CD8-positive, alpha-beta memory T cell (primary cell): ENCODE results near the gene KLK13. TPM values are rescaled to one million over a fixed set of nuclear protein-coding genes. Genes with fewer than 3 reads are reported as not detected.

Experiments used
- CTCF ChIA-PET: fragments of 350-600 bp; sonication (Branson Sonifier 250); formaldehyde crosslinking; loops from one replicate; lab custom pipeline; 2021; ENCODE audit warnings: antibody characterized with exemption; lab: Charles Lee
- POLR2A ChIA-PET: fragments of 350-600 bp; sonication (Branson Sonifier 250); formaldehyde crosslinking; loops from one replicate; lab custom pipeline; 2021; ENCODE audit warnings: antibody characterized with exemption; lab: Charles Lee
- DNase-seq, 5 donors: peaks; one replicate each; pipeline versions ENCODE4 v3.0.0 to v3.0.0-alpha.2; 2020 to 2022; ENCODE audit warnings: mixed read lengths in 1 of 5
- H3K27ac ChIP-seq: one replicate; pipeline ENCODE4 v1.7.0; 2013; ENCODE audit warnings: low read depth, mild to moderate bottlenecking, low read length, moderate library complexity
- H3K27me3 ChIP-seq: 2 replicates; pipeline ENCODE4 v1.7.0; 2013; ENCODE audit warnings: low read length, mild to moderate bottlenecking; ENCODE audit not compliant: insufficient read depth, poor library complexity, severe bottlenecking
- H3K36me3 ChIP-seq: 2 replicates; pipeline ENCODE4 v1.7.0; 2013; ENCODE audit warnings: mild to moderate bottlenecking, low read length, moderate library complexity; ENCODE audit not compliant: insufficient read depth
- H3K4me1 ChIP-seq: 2 replicates; pipeline ENCODE4 v1.7.0; 2013; ENCODE audit warnings: mild to moderate bottlenecking, low read length, moderate library complexity; ENCODE audit not compliant: insufficient read depth
- H3K4me3 ChIP-seq: 2 replicates; pipeline ENCODE4 v1.7.0; 2013; ENCODE audit warnings: mild to moderate bottlenecking, low read length
- H3K9me3 ChIP-seq: 2 replicates; pipeline ENCODE4 v1.7.0; 2013; ENCODE audit warnings: mild to moderate bottlenecking, low read length
- H3K27ac Mint-ChIP-seq, 8 donors: one replicate each; pipeline ENCODE4 v1.8.0; 2020 to 2021; ENCODE audit warnings: mixed read lengths in 8 of 8, mild to moderate bottlenecking in 6 of 8, inconsistent platforms in 3 of 8, moderate library complexity in 3 of 8
- H3K27me3 Mint-ChIP-seq, 2 donors: one replicate each; pipeline ENCODE4 v1.8.0; 2020 to 2021; ENCODE audit warnings: mixed read lengths in 2 of 2, mild to moderate bottlenecking in 1 of 2, moderate library complexity in 1 of 2
- H3K36me3 Mint-ChIP-seq, 3 donors: one replicate each; pipeline ENCODE4 v1.8.0; 2020 to 2021; ENCODE audit warnings: mixed read lengths in 3 of 3, inconsistent platforms in 1 of 3, mild to moderate bottlenecking in 1 of 3
- H3K4me1 Mint-ChIP-seq, 3 donors: one replicate each; pipeline ENCODE4 v1.8.0; 2020 to 2021; ENCODE audit warnings: mixed read lengths in 3 of 3, inconsistent platforms in 1 of 3, mild to moderate bottlenecking in 1 of 3
- H3K4me3 Mint-ChIP-seq, 7 donors: one replicate each; pipeline ENCODE4 v1.8.0; 2020 to 2021; ENCODE audit warnings: mixed read lengths in 7 of 7, mild to moderate bottlenecking in 6 of 7, moderate library complexity in 4 of 7, inconsistent platforms in 2 of 7
- H3K9me3 Mint-ChIP-seq, 5 donors: one replicate each; pipeline ENCODE4 v1.8.0; 2020 to 2022; ENCODE audit warnings: mixed read lengths in 5 of 5, mild to moderate bottlenecking in 3 of 5, moderate library complexity in 2 of 5, inconsistent platforms in 1 of 5
- polyA plus RNA-seq: library from polyadenylated mRNA; unstranded; fragments of 300-500 nt; fragmentation: Illumina TruSeq; gene quantifications from one replicate; pipeline ENCODE4 v1.2.3, GENCODE V29; 2021
- total RNA-seq, 2 experiments: library from RNA; stranded (reverse); gene quantifications; one replicate each; pipeline ENCODE4 v1.2.3, GENCODE V29; 2021

Gene KLK13
- total and polyA plus RNA-seq, 3 experiments from 2014 or later = not detected

GRCh38 chr19:51066393-51067186, 1.7 kb upstream of the KLK13 start:
- Histone ChIP-seq H3K36me3 (no peaks in the 10 kb centered on the region), H3K4me3 (no peak overlapping the region), H3K27ac (no peak overlapping the region), H3K4me1 (no peaks in the 10 kb centered on the region), H3K9me3 (no peaks in the 10 kb centered on the region), H3K27me3 (peaks cover 14% of the 10 kb centered on the region)
- CTCF ChIA-PET = no interaction called here
- Mint-ChIP-seq H3K27me3 (peaks cover 32 to 49% of the 10 kb centered on the region in 2 donors), H3K4me1 (peaks cover 0 to 3% (median 2%) of the 10 kb centered on the region in 3 donors), H3K9me3 (peaks cover 0 to 3% (median 0%) of the 10 kb centered on the region in 5 donors), H3K4me3 (peak overlapping the region in 1 of 7 donors; percentile 38), H3K36me3 (peaks cover 0 to 3% (median 0%) of the 10 kb centered on the region in 3 donors), H3K27ac (no peak overlapping the region)
- DNase-seq = no peak
- POLR2A ChIA-PET = no interaction called here

- H3K4me1 Mint-ChIP-seq = peaks cover 0 to 3% (median 2%) of the 10 kb centered on the region in 3 donors
- H3K27ac ChIP-seq = no peak overlapping the region
- peaks cover 14% of the 10 kb centered on the region for H3K27me3 ChIP-seq
- H3K4me1 ChIP-seq = no peaks in the 10 kb centered on the region
- H3K36me3 Mint-ChIP-seq = peaks cover 0 to 3% (median 0%) of the 10 kb centered on the region in 3 donors
- H3K27ac Mint-ChIP-seq = no peak overlapping the region
- no peaks in the 10 kb centered on the region for H3K9me3 ChIP-seq
- peak overlapping the region in 4 of 7 donors; percentile 37 to 79 (median 71) for H3K4me3 Mint-ChIP-seq
- H3K27me3 Mint-ChIP-seq = peaks cover 36 to 55% of the 10 kb centered on the region in 2 donors
- no peak for DNase-seq
- peaks cover 0 to 3% (median 0%) of the 10 kb centered on the region in 5 donors for H3K9me3 Mint-ChIP-seq
- ChIA-PET POLR2A (no interaction called here), CTCF (no interaction called here)
- H3K4me3 ChIP-seq = no peak overlapping the region
- no peaks in the 10 kb centered on the region for H3K36me3 ChIP-seq
Observed at GRCh38 chr19:51065221-51065960, 499 bp upstream of the KLK13 start.

GRCh38 chr19:51063664-51064063, 1.2 kb downstream of the KLK13 start:
- no peak for DNase-seq
- Histone ChIP-seq H3K36me3 (no peaks in the 10 kb centered on the region), H3K4me1 (no peaks in the 10 kb centered on the region), H3K27me3 (peaks cover 14% of the 10 kb centered on the region), H3K9me3 (no peaks in the 10 kb centered on the region), H3K4me3 (no peak overlapping the region), H3K27ac (no peak overlapping the region)
- Mint-ChIP-seq H3K4me3 (no peak overlapping the region), H3K27me3 (peaks cover 39 to 55% of the 10 kb centered on the region in 2 donors), H3K27ac (no peak overlapping the region), H3K9me3 (peaks cover 0 to 3% (median 0%) of the 10 kb centered on the region in 5 donors), H3K4me1 (peaks cover 0 to 3% (median 2%) of the 10 kb centered on the region in 3 donors), H3K36me3 (peaks cover 0 to 3% (median 0%) of the 10 kb centered on the region in 3 donors)
- ChIA-PET POLR2A (no interaction called here), CTCF (interaction anchor here (0.6 kb wide), 1 partner anchor 169 kb away, joined by 3 read pairs; no protein-coding TSS in a partner anchor)

GRCh38 chr19:51060973-51061372, 3.9 kb downstream of the KLK13 start:
- Histone ChIP-seq H3K27ac (no peak overlapping the region), H3K36me3 (no peaks in the 10 kb centered on the region), H3K4me3 (no peak overlapping the region), H3K4me1 (no peaks in the 10 kb centered on the region), H3K27me3 (peaks cover 9% of the 10 kb centered on the region), H3K9me3 (no peaks in the 10 kb centered on the region)
- H3K4me1 Mint-ChIP-seq = peaks cover 0 to 2% (median 2%) of the 10 kb centered on the region in 3 donors
- ChIA-PET CTCF (no interaction called here), POLR2A (no interaction called here)
- H3K4me3 Mint-ChIP-seq = no peak overlapping the region
- DNase-seq = no peak
- no peaks in the 10 kb centered on the region for H3K36me3 Mint-ChIP-seq
- no peaks in the 10 kb centered on the region for H3K9me3 Mint-ChIP-seq
- H3K27ac Mint-ChIP-seq = no peak overlapping the region
- H3K27me3 Mint-ChIP-seq = peaks cover 29 to 50% of the 10 kb centered on the region in 2 donors

- H3K27ac Mint-ChIP-seq = no peak overlapping the region
- peaks cover 2% of the 10 kb centered on the region for H3K27me3 ChIP-seq
- H3K27me3 Mint-ChIP-seq = peaks cover 29 to 51% of the 10 kb centered on the region in 2 donors
- POLR2A ChIA-PET = no interaction called here
- CTCF ChIA-PET = no interaction called here
- no peak overlapping the region for H3K4me3 ChIP-seq
- H3K36me3 ChIP-seq = no peaks in the 10 kb centered on the region
- DNase-seq = no peak
- no peaks in the 10 kb centered on the region for H3K9me3 Mint-ChIP-seq
- H3K27ac ChIP-seq = no peak overlapping the region
- no peak overlapping the region for H3K4me3 Mint-ChIP-seq
- no peaks in the 10 kb centered on the region for H3K9me3 ChIP-seq
- no peaks in the 10 kb centered on the region for H3K36me3 Mint-ChIP-seq
- H3K4me1 ChIP-seq = no peaks in the 10 kb centered on the region
- H3K4me1 Mint-ChIP-seq = peaks cover 0 to 2% (median 0%) of the 10 kb centered on the region in 3 donors
Observed at GRCh38 chr19:51060336-51060735, 4.6 kb downstream of the KLK13 start.

- Histone ChIP-seq H3K36me3 (no peaks in the 10 kb centered on the region), H3K4me3 (no peak overlapping the region), H3K27me3 (no peaks in the 10 kb centered on the region), H3K4me1 (no peaks in the 10 kb centered on the region), H3K27ac (no peak overlapping the region), H3K9me3 (no peaks in the 10 kb centered on the region)
- ChIA-PET CTCF (no interaction called here), POLR2A (no interaction called here)
- Mint-ChIP-seq H3K4me3 (no peak overlapping the region), H3K4me1 (no peaks in the 10 kb centered on the region), H3K27me3 (peaks cover 30 to 55% of the 10 kb centered on the region in 2 donors), H3K36me3 (no peaks in the 10 kb centered on the region), H3K27ac (no peak overlapping the region), H3K9me3 (no peaks in the 10 kb centered on the region)
- DNase-seq = no peak
Observed at GRCh38 chr19:51059715-51060114, 5.2 kb downstream of the KLK13 start.

- Histone ChIP-seq H3K4me3 (no peak overlapping the region), H3K27ac (no peak overlapping the region), H3K27me3 (peaks cover 3% of the 10 kb centered on the region), H3K36me3 (no peaks in the 10 kb centered on the region), H3K9me3 (no peaks in the 10 kb centered on the region), H3K4me1 (no peaks in the 10 kb centered on the region)
- no peaks in the 10 kb centered on the region for H3K36me3 Mint-ChIP-seq
- H3K4me3 Mint-ChIP-seq = no peak overlapping the region
- H3K27me3 Mint-ChIP-seq = peaks cover 18 to 48% of the 10 kb centered on the region in 2 donors
- no peak for DNase-seq
- POLR2A ChIA-PET = no interaction called here
- no peaks in the 10 kb centered on the region for H3K9me3 Mint-ChIP-seq
- CTCF ChIA-PET = no interaction called here
- H3K4me1 Mint-ChIP-seq = no peaks in the 10 kb centered on the region
- no peak overlapping the region for H3K27ac Mint-ChIP-seq
Observed at GRCh38 chr19:51055866-51056265, 9.0 kb downstream of the KLK13 start.

- no peak for DNase-seq
- H3K4me3 ChIP-seq = no peak overlapping the region
- H3K27ac ChIP-seq = no peak overlapping the region
- CTCF ChIA-PET = no interaction called here
- H3K27me3 ChIP-seq = peaks cover under 1% of the 10 kb centered on the region
- no peaks in the 10 kb centered on the region for H3K4me1 ChIP-seq
- no peak overlapping the region for H3K4me3 Mint-ChIP-seq
- H3K27me3 Mint-ChIP-seq = peaks cover 9 to 28% of the 10 kb centered on the region in 2 donors
- peaks cover 0 to 4% (median 0%) of the 10 kb centered on the region in 3 donors for H3K36me3 Mint-ChIP-seq
- peaks cover 0 to 13% (median 6%) of the 10 kb centered on the region in 5 donors for H3K9me3 Mint-ChIP-seq
- no peaks in the 10 kb centered on the region for H3K4me1 Mint-ChIP-seq
- no peak overlapping the region for H3K27ac Mint-ChIP-seq
- POLR2A ChIA-PET = no interaction called here
- H3K9me3 ChIP-seq = no peaks in the 10 kb centered on the region
- no peaks in the 10 kb centered on the region for H3K36me3 ChIP-seq
Observed at GRCh38 chr19:51047031-51047335, 17.9 kb downstream of the KLK13 start.
